Stimulated activated CD8-positive, alpha-beta memory T cell treated with anti-CD3 and anti-CD28 coated beads, Interleukin-2, amount 100 ng/mL, for 48 hours (primary cell): ENCODE measurements around the gene ZNF519.
"Not testable (repeated sequence)": the region's sequence is repeated elsewhere in the genome, so short reads cannot be mapped to it uniquely, and the experiment has no call there.

Experiments
- DNase-seq, 2 donors: peaks; one replicate each; pipeline ENCODE4 v3.0.0-alpha.2; 2020; ENCODE audit warnings: low read depth in 2 of 2

ZNF519 gene

GRCh38 chr18:14147935-14148865, 16.0 kb upstream of the ZNF519 start:
- not testable (repeated sequence) for DNase-seq

- not testable (repeated sequence) for DNase-seq
Measured at GRCh38 chr18:14146771-14147170, 14.5 kb upstream of the ZNF519 start.

DNA sequence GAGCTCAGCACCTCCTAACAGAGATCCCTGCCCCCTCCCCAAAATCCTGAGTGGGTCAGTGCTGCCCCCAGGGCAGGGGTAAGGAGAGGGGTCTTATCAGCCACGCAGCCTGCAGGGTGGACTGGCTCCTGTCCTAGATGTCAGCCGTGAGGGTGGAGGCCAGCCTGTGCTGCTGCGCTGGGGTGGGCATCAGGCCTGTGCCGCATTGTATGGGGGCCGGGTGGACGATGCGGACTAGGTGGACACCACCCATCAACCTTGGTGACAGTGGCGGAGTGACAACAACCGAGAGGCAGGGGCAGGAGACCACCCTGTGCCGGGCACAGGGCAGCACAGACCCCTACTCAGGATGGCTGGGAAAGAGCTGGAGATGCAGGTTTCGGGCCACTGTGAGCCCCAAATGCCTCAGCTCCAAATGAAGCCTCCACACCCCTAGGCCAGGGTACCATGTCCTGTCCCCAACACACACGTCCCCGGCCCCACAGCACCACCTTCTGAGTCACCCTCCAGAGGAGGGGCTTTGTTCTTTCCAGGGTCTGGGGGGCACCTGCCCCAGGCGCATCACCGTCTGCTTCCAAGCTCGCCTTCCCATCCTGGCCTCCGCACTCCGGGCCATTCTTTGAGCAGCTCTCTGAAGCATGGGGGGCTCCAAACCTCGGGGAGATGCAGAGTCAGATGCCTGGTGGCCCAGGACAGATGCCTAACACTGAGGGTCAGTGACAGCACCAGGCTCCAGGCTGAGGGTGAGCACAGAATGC, 13.5 kb upstream of the ZNF519 start:
- not testable (repeated sequence) for DNase-seq

- not testable (repeated sequence) for DNase-seq
Measured at GRCh38 chr18:14145021-14145420, 12.8 kb upstream of the ZNF519 start.

DNA sequence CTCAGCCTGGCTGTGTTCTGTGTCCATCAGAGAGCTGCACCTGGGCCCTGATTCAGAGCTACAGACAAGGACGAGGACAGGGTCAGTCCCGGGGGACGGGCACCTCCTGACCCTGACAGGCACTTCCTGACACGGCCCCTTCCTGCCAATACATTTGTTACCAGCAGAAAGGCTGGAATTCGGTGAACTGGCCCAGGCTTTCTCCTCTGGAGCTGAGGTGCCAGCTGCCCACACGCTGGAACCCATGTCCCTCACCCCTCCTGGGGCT, 12.3 kb upstream of the ZNF519 start:
- no peak for DNase-seq

- not testable (repeated sequence) for DNase-seq
Measured at GRCh38 chr18:14143871-14144627, 11.8 kb upstream of the ZNF519 start.

DNA sequence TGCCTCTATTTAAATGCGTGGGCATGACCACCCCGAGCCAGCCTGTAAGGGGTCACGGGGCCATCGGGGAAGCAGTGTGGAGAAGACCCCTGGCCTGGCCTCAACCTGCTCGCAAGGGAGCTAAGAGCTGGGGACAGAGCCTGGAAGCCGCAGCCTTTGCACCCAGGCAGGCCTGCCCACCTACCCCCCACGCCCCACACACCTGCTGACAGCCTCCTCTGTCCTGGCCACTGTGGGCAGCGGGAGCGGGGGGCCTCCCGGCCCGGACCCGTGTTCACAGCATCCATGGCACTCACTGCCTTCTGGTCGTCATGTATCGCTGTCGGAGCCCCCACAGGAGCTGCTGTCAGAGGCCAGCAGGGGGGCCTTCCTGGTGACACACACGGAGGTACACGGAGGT, 11.2 kb upstream of the ZNF519 start:
- not testable (repeated sequence) for DNase-seq

GRCh38 chr18:14142177-14142576, 9.9 kb upstream of the ZNF519 start:
- DNase-seq: not testable (repeated sequence)

- not testable (repeated sequence) for DNase-seq
Measured at GRCh38 chr18:14139583-14139982, 7.3 kb upstream of the ZNF519 start.

DNA sequence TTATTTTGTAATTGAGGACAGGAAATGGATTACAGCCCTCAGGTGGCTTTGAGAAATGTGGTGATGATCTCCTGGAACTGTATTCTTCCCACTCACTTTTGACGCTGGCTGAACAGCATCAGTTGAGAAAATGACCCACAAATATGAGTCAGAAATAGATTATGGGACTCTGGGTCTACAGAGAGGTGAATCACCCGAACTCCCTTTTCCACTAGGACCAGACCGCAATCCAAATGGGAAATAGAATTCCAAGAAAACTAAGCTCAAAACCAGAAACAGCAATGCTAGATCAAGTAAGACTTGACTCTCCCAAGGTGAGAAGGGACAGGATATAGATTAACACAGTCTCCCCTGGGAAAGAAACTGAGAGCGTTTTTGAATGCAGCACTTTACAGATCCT, 5.7 kb upstream of the ZNF519 start:
- DNase-seq: not testable (repeated sequence)

DNA sequence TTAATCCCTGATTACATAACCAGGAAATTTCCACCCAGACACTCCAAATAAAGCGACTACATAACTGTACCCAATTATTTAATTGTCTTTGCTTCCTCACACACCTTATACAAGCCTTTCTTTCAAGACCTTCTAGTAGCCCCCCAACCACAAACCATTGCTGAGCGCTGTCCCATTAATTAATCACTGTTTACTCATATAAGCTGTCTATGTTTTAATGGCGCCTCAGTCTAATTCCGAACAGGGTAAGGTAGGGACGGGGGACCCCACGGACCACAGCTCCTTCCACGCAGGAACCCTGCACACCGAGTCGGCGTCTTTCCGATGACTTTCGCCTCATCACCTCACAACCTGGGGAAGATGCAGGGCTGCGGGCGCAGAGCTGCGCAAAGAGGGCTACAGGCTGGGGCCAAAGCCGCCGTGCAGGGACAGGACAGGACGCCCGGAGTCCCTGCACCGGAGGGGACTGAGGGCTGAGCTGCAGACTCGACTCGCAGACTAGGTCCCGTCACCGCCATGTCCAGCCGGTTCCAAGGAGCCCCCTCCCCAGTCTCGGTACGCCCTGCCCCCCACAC, 452 bp downstream of the ZNF519 start:
- not testable (repeated sequence) for DNase-seq

- DNase-seq: not testable (repeated sequence)
Measured at GRCh38 chr18:14130804-14131203, 1.4 kb downstream of the ZNF519 start.

DNA sequence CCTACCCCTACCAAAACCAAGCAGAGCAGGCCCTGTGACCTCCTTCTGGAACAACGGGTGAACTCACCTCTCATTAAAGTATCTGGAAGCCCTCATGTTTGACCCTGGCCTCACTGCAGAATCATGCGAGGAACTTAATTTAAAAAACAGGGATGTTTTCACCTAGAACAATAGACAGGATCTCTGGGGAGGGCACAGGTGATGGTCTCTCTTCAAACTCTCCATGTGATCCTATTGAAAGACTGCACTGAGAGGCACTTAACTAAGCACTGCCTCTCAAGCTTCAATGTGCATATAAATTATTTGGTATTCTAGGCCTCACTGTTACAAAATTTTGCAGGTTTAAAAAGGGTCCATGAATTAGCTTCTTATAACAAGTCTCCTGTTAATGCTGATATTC, 7.5 kb downstream of the ZNF519 start:
- no peak for DNase-seq

DNA sequence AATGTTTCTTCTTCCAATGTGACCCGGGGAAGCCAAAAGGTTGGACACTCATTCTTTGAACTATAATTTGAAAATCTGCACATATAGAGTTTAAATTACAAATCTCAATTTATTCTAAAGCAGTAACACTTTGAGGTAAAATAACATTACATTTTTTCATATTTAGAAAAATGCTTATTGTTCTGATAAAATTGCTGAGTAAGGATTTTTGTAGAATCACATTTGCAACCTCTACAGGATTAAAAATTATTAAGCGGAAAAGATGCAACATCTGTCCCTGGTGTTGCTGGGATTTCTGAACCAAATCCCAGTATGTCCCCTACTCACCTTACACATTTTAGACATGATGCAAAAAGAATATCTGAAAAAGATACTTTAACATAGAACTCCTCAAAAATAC, 10.1 kb downstream of the ZNF519 start:
- DNase-seq: no peak

GRCh38 chr18:14120926-14121325, 11.3 kb downstream of the ZNF519 start:
- no peak for DNase-seq

DNA sequence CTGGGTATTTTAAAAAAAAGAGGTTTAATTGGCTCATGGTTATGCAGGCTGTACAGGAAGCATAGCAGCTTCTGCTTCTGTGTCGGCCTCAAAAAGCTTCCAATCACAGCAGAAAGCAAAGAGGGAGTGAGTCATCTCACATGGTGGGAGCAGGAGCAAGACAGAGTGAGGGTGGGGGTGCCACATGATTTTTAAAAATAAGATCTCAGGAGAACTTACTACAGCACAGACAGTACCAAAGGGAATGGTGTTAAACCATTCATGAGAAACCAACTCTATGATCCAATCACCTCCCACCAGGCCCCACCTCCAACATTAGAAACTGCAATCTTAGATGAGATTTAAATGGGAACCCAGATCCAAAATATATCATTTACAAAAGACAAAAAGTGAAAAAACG, 14.6 kb downstream of the ZNF519 start:
- no peak for DNase-seq

GRCh38 chr18:14106906-14107305, 25.3 kb downstream of the ZNF519 start:
- DNase-seq: no peak

DNA sequence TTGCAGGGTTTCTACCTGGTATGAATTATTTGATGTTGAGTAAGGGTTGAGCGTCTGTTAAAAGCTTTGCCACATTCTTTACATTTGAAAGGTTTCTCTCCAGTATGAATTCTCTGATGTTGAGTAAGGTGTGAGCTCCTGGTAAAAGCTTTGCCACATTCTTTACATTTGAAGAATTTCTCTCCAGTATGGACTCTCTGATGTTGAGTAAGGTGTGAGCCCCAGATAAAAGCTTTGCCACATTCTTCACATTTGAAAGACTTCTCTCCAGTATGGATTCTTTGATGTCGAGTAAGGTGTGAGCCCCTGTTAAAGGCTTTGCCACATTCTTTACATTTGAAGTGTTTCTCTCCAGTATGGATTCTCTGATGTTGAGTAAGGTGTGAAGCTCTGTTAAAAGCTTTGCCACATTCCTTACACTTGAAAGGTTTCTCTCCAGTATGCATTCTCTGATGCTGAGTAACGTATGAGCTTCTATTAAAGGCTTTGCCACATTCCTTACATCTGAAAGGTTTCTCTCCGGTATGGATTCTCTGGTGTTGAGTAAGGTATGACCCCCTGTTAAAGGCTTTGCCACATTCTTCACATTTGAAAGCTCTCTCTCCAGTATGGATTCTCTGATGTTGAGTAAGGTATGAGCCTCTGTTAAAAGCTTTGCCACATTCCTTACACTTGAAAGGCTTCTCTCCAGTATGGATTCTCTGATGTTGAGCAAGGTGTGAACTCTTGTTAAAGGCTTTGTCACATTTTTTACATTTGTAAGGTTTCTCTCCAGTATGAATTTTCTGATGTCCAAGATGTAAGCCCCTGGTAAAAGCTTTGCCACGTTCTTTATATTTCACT, 27.1 kb downstream of the ZNF519 start:
- no peak for DNase-seq

GRCh38 chr18:14104201-14104600, 28.0 kb downstream of the ZNF519 start:
- no peak for DNase-seq

DNA sequence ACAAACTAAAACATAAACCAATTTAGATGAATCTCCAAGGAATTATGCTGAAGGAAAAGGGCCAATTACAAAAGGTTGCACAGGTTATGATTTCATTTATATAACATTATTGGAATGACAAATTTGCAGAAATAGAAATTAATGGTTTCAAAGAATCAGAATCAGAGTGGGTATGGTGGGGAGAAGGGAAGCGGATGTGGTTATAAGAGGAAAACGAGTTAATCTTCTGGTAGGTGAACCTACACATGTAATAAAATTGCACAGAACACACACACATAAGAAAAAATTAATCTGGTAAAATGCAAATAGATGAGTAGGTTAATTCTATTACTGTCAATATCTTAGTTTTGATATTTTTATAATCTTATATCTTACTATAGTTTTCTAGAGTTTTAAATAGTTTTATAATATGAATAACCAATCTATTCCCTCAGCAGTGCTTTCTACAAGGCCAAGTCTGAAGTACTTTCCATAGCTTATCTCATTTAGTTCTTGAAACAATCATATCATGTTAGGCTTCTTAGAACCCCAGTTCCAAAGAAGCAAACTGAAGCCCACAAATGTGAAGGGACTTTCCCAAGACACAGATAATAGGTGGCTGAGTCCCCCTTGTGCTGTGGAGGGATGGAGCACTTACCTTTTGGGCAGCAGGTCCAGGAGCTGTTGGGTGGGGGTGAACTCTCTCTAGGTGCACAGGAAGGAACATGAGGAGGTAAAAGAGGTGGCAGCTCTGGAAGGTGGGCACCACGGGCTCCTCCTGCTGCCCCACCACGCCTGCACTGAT, 31.5 kb downstream of the ZNF519 start:
- DNase-seq: no peak
